GM23338 (cell line): ENCODE data around the gene SLC25A40.

Experiments used
- CREB1 ChIP-seq: fragments of 250-450 bp; sonication (Bioruptor Pico); IDR thresholded peaks from 2 replicates; pipeline ENCODE4 v1.5.0; 2020; ENCODE audit warnings: low read depth, mild to moderate bottlenecking, moderate library complexity
- CTCF ChIP-seq, 2 experiments: fragments of 200-600 bp in 1 of 2; sonication (generic) in 1 of 2; conservative IDR thresholded peaks; 2 replicates each; pipeline versions ENCODE4 v1.5.1 to v1.6.1; 2016 to 2017; ENCODE audit warnings: antibody characterized with exemption in 2 of 2, low read depth in 2 of 2, mild to moderate bottlenecking in 2 of 2, moderate library complexity in 1 of 2
- EZH2 ChIP-seq: fragments of 200-600 bp; sonication (generic); IDR thresholded peaks from one replicate; pipeline ENCODE4 v1.8.0; 2017; ENCODE audit warnings: antibody characterized with exemption, mild to moderate bottlenecking, low read depth; ENCODE audit not compliant: unreplicated experiment
- EZH2phosphoT487 ChIP-seq: fragments of 200-600 bp; sonication (generic); IDR thresholded peaks from one replicate; pipeline ENCODE4 v1.8.1; 2018; ENCODE audit warnings: antibody characterized with exemption; ENCODE audit not compliant: unreplicated experiment
- JUNB ChIP-seq: IDR thresholded peaks from one replicate; pipeline ENCODE4 v1.6.1; 2016; ENCODE audit warnings: antibody characterized with exemption; ENCODE audit not compliant: unreplicated experiment
- POLR2AphosphoS5 ChIP-seq: IDR thresholded peaks from 2 replicates; pipeline ENCODE4 v1.6.1; 2016; ENCODE audit warnings: antibody characterized with exemption, low read depth
- REST ChIP-seq: IDR thresholded peaks from one replicate; pipeline ENCODE4 v1.6.1; 2018; ENCODE audit warnings: antibody characterized with exemption; ENCODE audit not compliant: unreplicated experiment

GRCh38 chr7:87837597-87837996, 38.6 kb downstream of the SLC25A40 start:
- no peak for TF ChIP-seq POLR2AphosphoS5
- TF ChIP-seq CTCF (conservative IDR thresholded peaks at IDR 0.05; ENCODE audit: low read depth in 2 of 2): no peak
- no peak for TF ChIP-seq JUNB
- TF ChIP-seq REST: no peak
- no peak for TF ChIP-seq EZH2
- no peak for TF ChIP-seq EZH2phosphoT487
- TF ChIP-seq CREB1 (CRISPR knock-in tag): no peak
